BJ (cell line): Measurements from ENCODE around the gene ARR3. TPM values are rescaled to one million over a fixed set of nuclear protein-coding genes. Genes with fewer than 3 reads are reported as not detected.

Source experiments
- CTCF ChIA-PET: fragments of 350-600 bp; formaldehyde crosslinking; extraction: SDS; loops from one replicate; lab custom pipeline; 2021; ENCODE audit warnings: antibody characterized with exemption, inconsistent platforms; lab: Yijun Ruan, JAX
- POLR2A ChIA-PET: fragments of 300-600 bp; sonication (Branson Sonifier 250); formaldehyde crosslinking; extraction: SDS; loops from one replicate; lab custom pipeline; 2021; ENCODE audit warnings: antibody characterized with exemption; lab: Charles Lee
- DNase-seq: peaks from one replicate; pipeline ENCODE4 v3.0.0-alpha.2; 2011; ENCODE audit warnings: low read depth
- H3K27me3 ChIP-seq: 2 replicates; pipeline ENCODE4 v1.6.0; 2011; ENCODE audit warnings: low read length; ENCODE audit not compliant: control insufficient read depth, insufficient read depth
- H3K36me3 ChIP-seq: 2 replicates; pipeline ENCODE4 v1.5.1; 2011; ENCODE audit warnings: low read length; ENCODE audit not compliant: control insufficient read depth, insufficient read depth
- H3K4me3 ChIP-seq: 2 replicates; pipeline ENCODE4 v1.5.1; 2011; ENCODE audit warnings: low read depth, mild to moderate bottlenecking, control low read depth, low read length
- CTCF ChIP-seq: IDR thresholded peaks from 2 replicates; pipeline ENCODE4 v1.5.1; 2011; ENCODE audit warnings: low read depth, mild to moderate bottlenecking, control low read depth, inconsistent platforms, low read length, moderate library complexity; ENCODE audit not compliant: insufficient read depth
- polyA plus RNA-seq: library from polyadenylated mRNA; depleted of rRNA; stranded (reverse); fragments of >200 nt; gene quantifications from 2 replicates; pipeline ENCODE4 v1.2.3, GENCODE V29; 2011

The ARR3 gene
- polyA plus RNA-seq, 1 experiment, result not detected

- POLR2A ChIA-PET, result no interaction called here
Observed at GRCh38 chrX:70252491-70252890, 15.6 kb upstream of the ARR3 start.

GRCh38 chrX:70253377-70254062, 14.6 kb upstream of the ARR3 start:
- H3K36me3 ChIP-seq, result no peaks in the 10 kb centered on the region
- DNase-seq, result no peak
- no peak for TF ChIP-seq CTCF
- no peak overlapping the region for H3K4me3 ChIP-seq
- CTCF ChIA-PET, result interaction anchor here (1.2 kb wide), 1 partner anchor 9 kb away, joined by 3 read pairs; no protein-coding TSS in a partner anchor
- POLR2A ChIA-PET, result no interaction called here
- H3K27me3 ChIP-seq, result no peaks in the 10 kb centered on the region

More at GRCh38 chrX:70252491-70252890, 15.6 kb upstream of the ARR3 start:
- CTCF ChIA-PET, result interaction anchor here (1.2 kb wide), 1 partner anchor 10 kb away, joined by 3 read pairs; no protein-coding TSS in a partner anchor
- no peak overlapping the region for H3K4me3 ChIP-seq
- H3K27me3 ChIP-seq, result no peaks in the 10 kb centered on the region
- no peaks in the 10 kb centered on the region for H3K36me3 ChIP-seq
- TF ChIP-seq CTCF, result no peak
- no peak for DNase-seq

- TF ChIP-seq CTCF, result no peak
- H3K27me3 ChIP-seq, result no peaks in the 10 kb centered on the region
- POLR2A ChIA-PET, result no interaction called here
- H3K4me3 ChIP-seq, result no peak overlapping the region
- DNase-seq, result no peak
- CTCF ChIA-PET, result no interaction called here
- H3K36me3 ChIP-seq, result no peaks in the 10 kb centered on the region
Observed at GRCh38 chrX:70254063-70254400, 14.1 kb upstream of the ARR3 start.

GRCh38 chrX:70254909-70255308, 13.2 kb upstream of the ARR3 start:
- no peak overlapping the region for H3K4me3 ChIP-seq
- POLR2A ChIA-PET, result no interaction called here
- CTCF ChIA-PET, result no interaction called here
- TF ChIP-seq CTCF, result no peak
- DNase-seq, result no peak
- H3K27me3 ChIP-seq, result no peaks in the 10 kb centered on the region
- no peaks in the 10 kb centered on the region for H3K36me3 ChIP-seq

GRCh38 chrX:70255452-70255851, 12.7 kb upstream of the ARR3 start:
- Histone ChIP-seq H3K4me3 (no peak overlapping the region), H3K36me3 (no peaks in the 10 kb centered on the region), H3K27me3 (no peaks in the 10 kb centered on the region)
- no peak for TF ChIP-seq CTCF
- DNase-seq, result no peak
- CTCF ChIA-PET, result no interaction called here
- POLR2A ChIA-PET, result no interaction called here
